Neural cell (in vitro differentiated cells): Measurements from ENCODE around the gene OR9G1. TPM values are rescaled to one million over a fixed set of nuclear protein-coding genes. Genes with fewer than 3 reads are reported as not detected.

Experiments
- H2AFZ ChIP-seq: fragments of 200-600, 300-800 bp; sonication (generic), shearing (Covaris generic); 2 replicates; pipeline ENCODE4 v1.6.0; 2014; ENCODE audit warnings: low read depth, mild to moderate bottlenecking, antibody characterized with exemption, low read length, moderate library complexity
- H3F3A ChIP-seq: fragments of 200-600 bp; shearing (Covaris generic); 2 replicates; pipeline ENCODE4 v1.6.1; 2016; ENCODE audit warnings: mild to moderate bottlenecking, moderate library complexity, mixed read lengths, antibody characterized with exemption, low read length; ENCODE audit not compliant: insufficient read depth, poor library complexity, severe bottlenecking
- H3K27ac ChIP-seq: fragments of 200-600, 300-800 bp; sonication (generic), shearing (Covaris generic); 2 replicates; pipeline ENCODE4 v1.5.1; 2014; ENCODE audit warnings: mild to moderate bottlenecking, low read length, moderate library complexity
- H3K27me3 ChIP-seq: fragments of 300-800, 200-600 bp; sonication (generic), shearing (Covaris generic); 2 replicates; pipeline ENCODE4 v1.6.0; 2014; ENCODE audit warnings: mild to moderate bottlenecking, low read depth, low read length, moderate library complexity; ENCODE audit not compliant: insufficient read depth
- H3K36me3 ChIP-seq: fragments of 300-800, 200-600 bp; sonication (generic), shearing (Covaris generic); 2 replicates; pipeline ENCODE4 v1.5.1; 2014; ENCODE audit warnings: mild to moderate bottlenecking, antibody characterized with exemption, low read length, moderate library complexity; ENCODE audit not compliant: insufficient read depth
- H3K4me2 ChIP-seq: fragments of 300-800, 200-600 bp; sonication (generic), shearing (Covaris generic); 2 replicates; pipeline ENCODE4 v1.6.0; 2014; ENCODE audit warnings: mild to moderate bottlenecking, low read length
- H3K4me3 ChIP-seq: fragments of 300-800, 200-600 bp; sonication (generic), shearing (Covaris generic); 2 replicates; pipeline ENCODE4 v1.5.1; 2014; ENCODE audit warnings: mild to moderate bottlenecking, low read length, moderate library complexity
- H3K79me2 ChIP-seq: fragments of 200-600 bp; shearing (Covaris generic); replicated peaks from 2 replicates; pipeline ENCODE4 v1.6.0; 2014; ENCODE audit warnings: mild to moderate bottlenecking, low read length, moderate library complexity; ENCODE audit not compliant: insufficient read depth
- H3K9ac ChIP-seq: fragments of 300-800, 200-600 bp; sonication (generic), shearing (Covaris generic); 2 replicates; pipeline ENCODE4 v1.6.1; 2016; ENCODE audit warnings: mild to moderate bottlenecking, low read length, mixed read lengths
- H3K9me2 ChIP-seq: fragments of 200-600 bp; shearing (Covaris generic); 2 replicates; pipeline ENCODE4 v1.6.1; 2016; ENCODE audit warnings: mild to moderate bottlenecking, low read length, mixed read lengths; ENCODE audit not compliant: insufficient read depth
- H3K9me3 ChIP-seq: fragments of 200-600, 300-800 bp; sonication (generic), shearing (Covaris generic); 2 replicates; pipeline ENCODE4 v1.6.1; 2016; ENCODE audit warnings: mild to moderate bottlenecking, mixed run types, low read length, moderate library complexity, mixed read lengths
- H4K20me1 ChIP-seq: fragments of 200-600 bp; shearing (Covaris generic); 2 replicates; pipeline ENCODE4 v1.6.1; 2016; ENCODE audit warnings: mild to moderate bottlenecking, mixed run types; ENCODE audit not compliant: insufficient read depth
- EP300 ChIP-seq: fragments of 450-650 bp; conservative IDR thresholded peaks from 2 replicates; pipeline ENCODE4 v1.6.1; 2014; ENCODE audit warnings: antibody characterized with exemption, mild to moderate bottlenecking, moderate library complexity; ENCODE audit not compliant: poor library complexity, severe bottlenecking
- EZH2 ChIP-seq: fragments of 200-600, 300-800 bp; shearing (Covaris generic), sonication (generic); IDR thresholded peaks from 2 replicates; pipeline ENCODE4 v1.6.1; 2014; ENCODE audit warnings: antibody characterized with exemption, low read length, borderline replicate concordance, mild to moderate bottlenecking; ENCODE audit not compliant: insufficient read depth, poor library complexity, severe bottlenecking
- MXI1 ChIP-seq: fragments of 450-650 bp; conservative IDR thresholded peaks from 2 replicates; pipeline ENCODE4 v1.6.1; 2014; ENCODE audit warnings: antibody characterized with exemption, mild to moderate bottlenecking; ENCODE audit not compliant: poor library complexity, severe bottlenecking
- POLR2AphosphoS5 ChIP-seq: IDR thresholded peaks from 2 replicates; pipeline ENCODE4 v1.6.1; 2012
- RAD21 ChIP-seq: fragments of 450-650 bp; conservative IDR thresholded peaks from 2 replicates; pipeline ENCODE4 v1.6.1; 2014; ENCODE audit warnings: antibody characterized with exemption, mild to moderate bottlenecking, moderate library complexity
- SMC3 ChIP-seq: fragments of 450-650 bp; conservative IDR thresholded peaks from 2 replicates; pipeline ENCODE4 v1.6.1; 2014; ENCODE audit warnings: antibody characterized with exemption, mild to moderate bottlenecking, moderate library complexity; ENCODE audit not compliant: poor library complexity
- TAF1 ChIP-seq: IDR thresholded peaks from 2 replicates; pipeline ENCODE4 v1.6.1; 2012; ENCODE audit warnings: low read depth
- polyA plus RNA-seq: library from polyadenylated mRNA; depleted of rRNA; stranded (reverse); fragments of >200 nt; gene quantifications from 2 replicates; pipeline ENCODE4 v1.2.3, GENCODE V29; 2014
- TF ChIP-seq, protein P1 (sequence below): IDR thresholded peaks from 2 replicates; pipeline ENCODE4 v1.6.1; 2012; ENCODE audit warnings: borderline replicate concordance
- TF ChIP-seq, protein P2 (sequence below): fragments of 450-650 bp; IDR thresholded peaks from 2 replicates; pipeline ENCODE4 v1.5.1; 2014; ENCODE audit warnings: antibody characterized with exemption, mild to moderate bottlenecking, moderate library complexity; ENCODE audit not compliant: poor library complexity, severe bottlenecking

Gene OR9G1
- polyA plus RNA-seq, 1 donor from 2014 or later: not detected

DNA sequence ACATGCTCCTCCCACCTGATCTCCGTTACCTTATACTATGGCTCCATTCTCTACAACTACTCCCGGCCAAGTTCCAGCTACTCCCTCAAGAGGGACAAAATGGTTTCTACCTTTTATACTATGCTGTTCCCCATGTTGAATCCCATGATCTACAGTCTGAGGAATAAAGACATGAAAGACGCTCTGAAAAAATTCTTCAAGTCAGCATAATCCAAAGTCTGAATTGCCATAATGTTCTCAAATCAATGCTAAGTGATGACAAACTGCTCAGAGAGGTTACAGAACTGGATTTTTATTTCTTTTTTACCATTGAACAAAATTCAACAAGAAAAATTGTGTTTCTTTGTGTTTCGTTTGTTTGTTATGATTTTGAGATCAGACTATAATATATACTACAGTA, 42.0 kb downstream of the OR9G1 start:
- no peak overlapping the region for H3K27ac ChIP-seq
- no peaks in the 10 kb centered on the region for H4K20me1 ChIP-seq
- no peak overlapping the region for H3K4me2 ChIP-seq
- H3K4me3 ChIP-seq: no peak overlapping the region
- no peaks in the 10 kb centered on the region for H3K9me3 ChIP-seq
- no peaks in the 10 kb centered on the region for H3K9me2 ChIP-seq
- no peak overlapping the region for H3K9ac ChIP-seq
- no peaks in the 10 kb centered on the region for H3F3A ChIP-seq
- no peaks in the 10 kb centered on the region for H3K79me2 ChIP-seq
- TF ChIP-seq EZH2: no peak
- H2AFZ ChIP-seq: no peak overlapping the region
- H3K36me3 ChIP-seq: no peaks in the 10 kb centered on the region
- no peaks in the 10 kb centered on the region for H3K27me3 ChIP-seq

DNA sequence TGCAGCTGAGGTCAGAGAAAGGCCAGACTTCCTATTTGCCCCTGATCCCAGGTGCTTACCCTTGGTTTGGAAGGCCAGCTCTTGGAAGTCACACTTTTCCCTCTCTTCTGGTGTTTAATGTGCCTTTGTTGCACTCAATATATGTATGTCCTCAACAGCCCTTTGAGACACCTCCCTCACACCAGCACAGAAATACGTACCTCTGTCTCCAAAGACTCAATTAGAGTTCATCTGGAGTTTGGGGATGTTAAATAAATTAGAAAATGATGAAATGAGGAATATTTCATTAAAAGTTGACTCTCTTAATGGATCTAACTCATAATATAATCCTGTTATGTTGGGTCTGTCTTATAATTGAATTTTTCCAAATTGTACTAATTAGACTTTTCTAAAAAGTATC, 49.7 kb downstream of the OR9G1 start, which contains the start of gene OR9G4:
TSS of gene OR9G4 (minus strand) at position 101 of the 400 bp plus-strand sequence. CDS start 4,931 bp downstream, outside the sequence.
- Histone ChIP-seq H3K9ac (no peak within 1 kb of the TSS), H3K79me2 (no peaks in the 10 kb centered on the region), H3K4me3 (no peak within 1 kb of the TSS), H3K27me3 (no peaks in the 10 kb centered on the region), H4K20me1 (no peaks in the 10 kb centered on the region), H3K9me2 (no peaks in the 10 kb centered on the region), H3F3A (no peaks in the 10 kb centered on the region), H3K36me3 (no peaks in the 10 kb centered on the region), H3K9me3 (no peaks in the 10 kb centered on the region), H3K27ac (no peak within 1 kb of the TSS), H3K4me2 (no peak within 1 kb of the TSS), H2AFZ (no peak within 1 kb of the TSS)
- TF ChIP-seq SMC3: no peak
- TF ChIP-seq, protein P1, sequence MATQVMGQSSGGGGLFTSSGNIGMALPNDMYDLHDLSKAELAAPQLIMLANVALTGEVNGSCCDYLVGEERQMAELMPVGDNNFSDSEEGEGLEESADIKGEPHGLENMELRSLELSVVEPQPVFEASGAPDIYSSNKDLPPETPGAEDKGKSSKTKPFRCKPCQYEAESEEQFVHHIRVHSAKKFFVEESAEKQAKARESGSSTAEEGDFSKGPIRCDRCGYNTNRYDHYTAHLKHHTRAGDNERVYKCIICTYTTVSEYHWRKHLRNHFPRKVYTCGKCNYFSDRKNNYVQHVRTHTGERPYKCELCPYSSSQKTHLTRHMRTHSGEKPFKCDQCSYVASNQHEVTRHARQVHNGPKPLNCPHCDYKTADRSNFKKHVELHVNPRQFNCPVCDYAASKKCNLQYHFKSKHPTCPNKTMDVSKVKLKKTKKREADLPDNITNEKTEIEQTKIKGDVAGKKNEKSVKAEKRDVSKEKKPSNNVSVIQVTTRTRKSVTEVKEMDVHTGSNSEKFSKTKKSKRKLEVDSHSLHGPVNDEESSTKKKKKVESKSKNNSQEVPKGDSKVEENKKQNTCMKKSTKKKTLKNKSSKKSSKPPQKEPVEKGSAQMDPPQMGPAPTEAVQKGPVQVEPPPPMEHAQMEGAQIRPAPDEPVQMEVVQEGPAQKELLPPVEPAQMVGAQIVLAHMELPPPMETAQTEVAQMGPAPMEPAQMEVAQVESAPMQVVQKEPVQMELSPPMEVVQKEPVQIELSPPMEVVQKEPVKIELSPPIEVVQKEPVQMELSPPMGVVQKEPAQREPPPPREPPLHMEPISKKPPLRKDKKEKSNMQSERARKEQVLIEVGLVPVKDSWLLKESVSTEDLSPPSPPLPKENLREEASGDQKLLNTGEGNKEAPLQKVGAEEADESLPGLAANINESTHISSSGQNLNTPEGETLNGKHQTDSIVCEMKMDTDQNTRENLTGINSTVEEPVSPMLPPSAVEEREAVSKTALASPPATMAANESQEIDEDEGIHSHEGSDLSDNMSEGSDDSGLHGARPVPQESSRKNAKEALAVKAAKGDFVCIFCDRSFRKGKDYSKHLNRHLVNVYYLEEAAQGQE: no peak
- no peak for TF ChIP-seq POLR2AphosphoS5
- no peak for TF ChIP-seq EP300
- no peak for TF ChIP-seq TAF1
- TF ChIP-seq, protein P2, sequence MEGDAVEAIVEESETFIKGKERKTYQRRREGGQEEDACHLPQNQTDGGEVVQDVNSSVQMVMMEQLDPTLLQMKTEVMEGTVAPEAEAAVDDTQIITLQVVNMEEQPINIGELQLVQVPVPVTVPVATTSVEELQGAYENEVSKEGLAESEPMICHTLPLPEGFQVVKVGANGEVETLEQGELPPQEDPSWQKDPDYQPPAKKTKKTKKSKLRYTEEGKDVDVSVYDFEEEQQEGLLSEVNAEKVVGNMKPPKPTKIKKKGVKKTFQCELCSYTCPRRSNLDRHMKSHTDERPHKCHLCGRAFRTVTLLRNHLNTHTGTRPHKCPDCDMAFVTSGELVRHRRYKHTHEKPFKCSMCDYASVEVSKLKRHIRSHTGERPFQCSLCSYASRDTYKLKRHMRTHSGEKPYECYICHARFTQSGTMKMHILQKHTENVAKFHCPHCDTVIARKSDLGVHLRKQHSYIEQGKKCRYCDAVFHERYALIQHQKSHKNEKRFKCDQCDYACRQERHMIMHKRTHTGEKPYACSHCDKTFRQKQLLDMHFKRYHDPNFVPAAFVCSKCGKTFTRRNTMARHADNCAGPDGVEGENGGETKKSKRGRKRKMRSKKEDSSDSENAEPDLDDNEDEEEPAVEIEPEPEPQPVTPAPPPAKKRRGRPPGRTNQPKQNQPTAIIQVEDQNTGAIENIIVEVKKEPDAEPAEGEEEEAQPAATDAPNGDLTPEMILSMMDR: no peak
- TF ChIP-seq RAD21: no peak
- no peak for TF ChIP-seq MXI1
- TF ChIP-seq EZH2: no peak

DNA sequence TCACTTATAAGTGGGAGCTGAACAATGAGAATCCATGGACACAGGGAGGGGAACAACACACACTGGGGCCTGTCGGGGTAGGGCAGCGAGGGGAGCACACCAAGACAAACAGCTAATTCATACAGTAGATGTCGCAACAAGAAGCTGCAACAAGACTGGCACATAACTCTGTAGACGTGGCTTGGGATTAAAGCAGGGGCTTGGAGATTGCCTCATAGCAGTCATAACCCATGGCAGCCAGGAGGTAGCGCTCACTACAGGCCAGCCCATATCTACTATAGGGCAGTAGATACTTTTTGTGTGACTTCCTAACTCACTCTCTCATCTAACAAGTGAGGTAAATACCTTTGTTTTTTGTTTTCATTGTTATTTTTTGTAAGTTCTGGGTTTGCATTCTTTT, 51.3 kb downstream of the OR9G1 start:
- Histone ChIP-seq H3K9me2 (no peaks in the 10 kb centered on the region), H4K20me1 (no peaks in the 10 kb centered on the region), H3K4me2 (no peak overlapping the region), H3K27ac (no peak overlapping the region), H3K9me3 (no peaks in the 10 kb centered on the region), H2AFZ (no peak overlapping the region), H3K36me3 (no peaks in the 10 kb centered on the region), H3K27me3 (no peaks in the 10 kb centered on the region), H3K79me2 (no peaks in the 10 kb centered on the region), H3K4me3 (no peak overlapping the region), H3K9ac (no peak overlapping the region), H3F3A (no peaks in the 10 kb centered on the region)
- TF ChIP-seq EZH2: no peak
- TF ChIP-seq EP300: no peak
- TF ChIP-seq TAF1: no peak
- TF ChIP-seq, protein P2: no peak
- no peak for TF ChIP-seq POLR2AphosphoS5
- no peak for TF ChIP-seq SMC3
- TF ChIP-seq MXI1: no peak
- TF ChIP-seq, protein P1: no peak
- no peak for TF ChIP-seq RAD21
